K562 (cell line): Measurements from ENCODE around the gene PPP1R14B. TPM values are rescaled to one million over a fixed set of nuclear protein-coding genes. Genes with fewer than 3 reads are reported as not detected.

Experiments used
- CBFA2T2 ChIP-seq: fragments of 450-650 bp; conservative IDR thresholded peaks from 2 replicates; pipeline ENCODE4 v1.6.1; 2017; ENCODE audit warnings: mild to moderate bottlenecking
- COPS2 ChIP-seq: fragments of 450-650 bp; conservative IDR thresholded peaks from 2 replicates; pipeline ENCODE4 v1.6.1; 2016; ENCODE audit warnings: mild to moderate bottlenecking, moderate library complexity
- HDAC6 ChIP-seq: IDR thresholded peaks from 2 replicates; pipeline ENCODE4 v1.6.1; 2012; ENCODE audit warnings: low read depth, mild to moderate bottlenecking, control low read depth, inconsistent platforms, low read length, moderate library complexity
- KLF13 ChIP-seq: fragments of 450-650 bp; IDR thresholded peaks from 2 replicates; pipeline ENCODE4 v1.6.1; 2016; ENCODE audit warnings: missing genetic modification characterization, low read depth, mild to moderate bottlenecking, missing compliant biosample characterization, moderate library complexity, borderline replicate concordance
- RBM34 ChIP-seq: fragments of 200-400 bp; formaldehyde crosslinking; IDR thresholded peaks from 2 replicates; pipeline ENCODE4 v1.6.1; 2018; ENCODE audit warnings: low read length, borderline replicate concordance; ENCODE audit not compliant: insufficient read depth
- TAL1 ChIP-seq: fragments of 450-650 bp; IDR thresholded peaks from 2 replicates; pipeline ENCODE4 v1.6.1; 2016; ENCODE audit warnings: mild to moderate bottlenecking
- WHSC1 ChIP-seq: IDR thresholded peaks from one replicate; pipeline ENCODE4 v1.6.1; 2012; ENCODE audit warnings: low read length, control low read depth, inconsistent platforms
- ZNF121 ChIP-seq: sonication (generic); formaldehyde crosslinking; conservative IDR thresholded peaks from 2 replicates; pipeline ENCODE4 v1.8.0; 2022; ENCODE audit warnings: missing genetic modification reagents
- ZNF311 ChIP-seq: fragments of 250-450 bp; sonication (Bioruptor Pico); IDR thresholded peaks from 2 replicates; pipeline ENCODE4 v1.4.0; 2020; ENCODE audit warnings: mild to moderate bottlenecking, moderate library complexity
- ZNF830 ChIP-seq: fragments of 250-450 bp; sonication (Bioruptor Pico); IDR thresholded peaks from 2 replicates; pipeline ENCODE4 v1.5.0; 2021; ENCODE audit warnings: mild to moderate bottlenecking
- polyA plus RNA-seq, 8 experiments: library from polyadenylated mRNA; depleted of rRNA in 4 of 8; stranded (reverse) in 5 of 8; unstranded in 3 of 8; fragments of >200 nt; fragmentation: Nextera tagmentation in 2 of 8; fragmentation: Illumina TruSeq in 1 of 8; extraction: Ambion mirVana in 2 of 8; extraction: Trizol in 1 of 8; gene quantifications; 2 replicates each; pipeline versions ENCODE4 v1.2.1 to v1.2.3, GENCODE V29; 2011 to 2014; ENCODE audit warnings: inconsistent platforms in 1 of 8, missing spikeins in 1 of 8
- total RNA-seq, 7 experiments: library from RNA; depleted of rRNA in 6 of 7; stranded (reverse); fragments of >200 nt in 6 of 7; fragmentation: Illumina TruSeq in 2 of 7; extraction: Trizol in 2 of 7; gene quantifications; 2 replicates each; pipeline versions ENCODE4 v1.2.1 to v1.2.3, GENCODE V29; 2011 to 2021; ENCODE audit warnings: low replicate concordance in 1 of 7
- TF ChIP-seq, protein P1 (sequence below): fragments of 200-600 bp; sonication (generic); IDR thresholded peaks from one replicate; pipeline ENCODE4 v1.6.1; 2012; ENCODE audit warnings: mild to moderate bottlenecking, low read depth, low read length, inconsistent platforms
- TF ChIP-seq, protein P2 (sequence below): fragments of 250-450 bp; sonication (Bioruptor Pico); IDR thresholded peaks from 2 replicates; pipeline ENCODE4 v1.8.0; 2022; ENCODE audit warnings: inconsistent platforms
- TF ChIP-seq, protein P3 (sequence below), 2 experiments: fragments of 200-800 bp in 1 of 2; sonication (Bioruptor generic) in 1 of 2; sonication (generic) in 1 of 2; formaldehyde crosslinking in 1 of 2; IDR thresholded peaks in 1 of 2; conservative IDR thresholded peaks in 1 of 2; 2 replicates each; pipeline versions ENCODE4 v1.5.0 to v1.6.1; 2016 to 2020; ENCODE audit warnings: missing compliant biosample characterization in 1 of 2, missing genetic modification characterization in 1 of 2, missing genetic modification reagents in 1 of 2

PPP1R14B gene
- total and polyA plus RNA-seq, 9 of the 15 experiments (the other 6 are each of a cell fraction or from before 2014, with no cell fraction given): 7.7 to 566 (median 212) TPM

DNA sequence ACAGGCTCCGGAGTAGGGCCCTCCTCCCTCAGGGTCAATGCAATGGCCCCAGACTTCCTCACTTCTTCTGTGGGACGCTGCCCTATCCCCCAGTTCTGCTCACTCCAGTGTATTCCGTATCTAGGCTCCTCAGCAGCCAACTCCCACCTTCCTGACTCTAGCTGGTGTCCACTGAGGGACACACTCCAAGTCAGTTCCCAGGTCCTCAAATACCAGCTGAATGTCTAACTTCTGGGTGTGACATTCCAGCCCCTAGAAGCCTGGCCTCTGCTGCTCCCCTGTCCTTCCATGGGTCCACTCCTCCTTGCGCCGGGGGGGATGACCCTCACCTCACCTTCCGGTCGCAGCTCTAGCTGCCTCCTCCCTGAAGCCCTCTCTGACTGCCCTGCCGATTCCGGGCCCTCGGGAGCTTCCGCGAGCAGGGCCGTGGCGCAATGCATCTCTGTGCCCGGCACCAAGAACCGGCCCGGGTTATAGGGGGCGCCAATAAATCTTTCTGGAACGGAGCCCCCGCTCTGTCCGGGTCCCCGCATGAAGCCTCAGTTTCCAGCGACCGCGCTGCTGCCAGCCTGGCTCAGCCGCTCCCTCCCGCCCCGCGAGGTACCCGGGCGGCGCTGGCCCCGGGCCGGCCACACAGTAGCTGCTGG is 22.3 kb upstream of the PPP1R14B start (continued):
- TF ChIP-seq, protein P1, sequence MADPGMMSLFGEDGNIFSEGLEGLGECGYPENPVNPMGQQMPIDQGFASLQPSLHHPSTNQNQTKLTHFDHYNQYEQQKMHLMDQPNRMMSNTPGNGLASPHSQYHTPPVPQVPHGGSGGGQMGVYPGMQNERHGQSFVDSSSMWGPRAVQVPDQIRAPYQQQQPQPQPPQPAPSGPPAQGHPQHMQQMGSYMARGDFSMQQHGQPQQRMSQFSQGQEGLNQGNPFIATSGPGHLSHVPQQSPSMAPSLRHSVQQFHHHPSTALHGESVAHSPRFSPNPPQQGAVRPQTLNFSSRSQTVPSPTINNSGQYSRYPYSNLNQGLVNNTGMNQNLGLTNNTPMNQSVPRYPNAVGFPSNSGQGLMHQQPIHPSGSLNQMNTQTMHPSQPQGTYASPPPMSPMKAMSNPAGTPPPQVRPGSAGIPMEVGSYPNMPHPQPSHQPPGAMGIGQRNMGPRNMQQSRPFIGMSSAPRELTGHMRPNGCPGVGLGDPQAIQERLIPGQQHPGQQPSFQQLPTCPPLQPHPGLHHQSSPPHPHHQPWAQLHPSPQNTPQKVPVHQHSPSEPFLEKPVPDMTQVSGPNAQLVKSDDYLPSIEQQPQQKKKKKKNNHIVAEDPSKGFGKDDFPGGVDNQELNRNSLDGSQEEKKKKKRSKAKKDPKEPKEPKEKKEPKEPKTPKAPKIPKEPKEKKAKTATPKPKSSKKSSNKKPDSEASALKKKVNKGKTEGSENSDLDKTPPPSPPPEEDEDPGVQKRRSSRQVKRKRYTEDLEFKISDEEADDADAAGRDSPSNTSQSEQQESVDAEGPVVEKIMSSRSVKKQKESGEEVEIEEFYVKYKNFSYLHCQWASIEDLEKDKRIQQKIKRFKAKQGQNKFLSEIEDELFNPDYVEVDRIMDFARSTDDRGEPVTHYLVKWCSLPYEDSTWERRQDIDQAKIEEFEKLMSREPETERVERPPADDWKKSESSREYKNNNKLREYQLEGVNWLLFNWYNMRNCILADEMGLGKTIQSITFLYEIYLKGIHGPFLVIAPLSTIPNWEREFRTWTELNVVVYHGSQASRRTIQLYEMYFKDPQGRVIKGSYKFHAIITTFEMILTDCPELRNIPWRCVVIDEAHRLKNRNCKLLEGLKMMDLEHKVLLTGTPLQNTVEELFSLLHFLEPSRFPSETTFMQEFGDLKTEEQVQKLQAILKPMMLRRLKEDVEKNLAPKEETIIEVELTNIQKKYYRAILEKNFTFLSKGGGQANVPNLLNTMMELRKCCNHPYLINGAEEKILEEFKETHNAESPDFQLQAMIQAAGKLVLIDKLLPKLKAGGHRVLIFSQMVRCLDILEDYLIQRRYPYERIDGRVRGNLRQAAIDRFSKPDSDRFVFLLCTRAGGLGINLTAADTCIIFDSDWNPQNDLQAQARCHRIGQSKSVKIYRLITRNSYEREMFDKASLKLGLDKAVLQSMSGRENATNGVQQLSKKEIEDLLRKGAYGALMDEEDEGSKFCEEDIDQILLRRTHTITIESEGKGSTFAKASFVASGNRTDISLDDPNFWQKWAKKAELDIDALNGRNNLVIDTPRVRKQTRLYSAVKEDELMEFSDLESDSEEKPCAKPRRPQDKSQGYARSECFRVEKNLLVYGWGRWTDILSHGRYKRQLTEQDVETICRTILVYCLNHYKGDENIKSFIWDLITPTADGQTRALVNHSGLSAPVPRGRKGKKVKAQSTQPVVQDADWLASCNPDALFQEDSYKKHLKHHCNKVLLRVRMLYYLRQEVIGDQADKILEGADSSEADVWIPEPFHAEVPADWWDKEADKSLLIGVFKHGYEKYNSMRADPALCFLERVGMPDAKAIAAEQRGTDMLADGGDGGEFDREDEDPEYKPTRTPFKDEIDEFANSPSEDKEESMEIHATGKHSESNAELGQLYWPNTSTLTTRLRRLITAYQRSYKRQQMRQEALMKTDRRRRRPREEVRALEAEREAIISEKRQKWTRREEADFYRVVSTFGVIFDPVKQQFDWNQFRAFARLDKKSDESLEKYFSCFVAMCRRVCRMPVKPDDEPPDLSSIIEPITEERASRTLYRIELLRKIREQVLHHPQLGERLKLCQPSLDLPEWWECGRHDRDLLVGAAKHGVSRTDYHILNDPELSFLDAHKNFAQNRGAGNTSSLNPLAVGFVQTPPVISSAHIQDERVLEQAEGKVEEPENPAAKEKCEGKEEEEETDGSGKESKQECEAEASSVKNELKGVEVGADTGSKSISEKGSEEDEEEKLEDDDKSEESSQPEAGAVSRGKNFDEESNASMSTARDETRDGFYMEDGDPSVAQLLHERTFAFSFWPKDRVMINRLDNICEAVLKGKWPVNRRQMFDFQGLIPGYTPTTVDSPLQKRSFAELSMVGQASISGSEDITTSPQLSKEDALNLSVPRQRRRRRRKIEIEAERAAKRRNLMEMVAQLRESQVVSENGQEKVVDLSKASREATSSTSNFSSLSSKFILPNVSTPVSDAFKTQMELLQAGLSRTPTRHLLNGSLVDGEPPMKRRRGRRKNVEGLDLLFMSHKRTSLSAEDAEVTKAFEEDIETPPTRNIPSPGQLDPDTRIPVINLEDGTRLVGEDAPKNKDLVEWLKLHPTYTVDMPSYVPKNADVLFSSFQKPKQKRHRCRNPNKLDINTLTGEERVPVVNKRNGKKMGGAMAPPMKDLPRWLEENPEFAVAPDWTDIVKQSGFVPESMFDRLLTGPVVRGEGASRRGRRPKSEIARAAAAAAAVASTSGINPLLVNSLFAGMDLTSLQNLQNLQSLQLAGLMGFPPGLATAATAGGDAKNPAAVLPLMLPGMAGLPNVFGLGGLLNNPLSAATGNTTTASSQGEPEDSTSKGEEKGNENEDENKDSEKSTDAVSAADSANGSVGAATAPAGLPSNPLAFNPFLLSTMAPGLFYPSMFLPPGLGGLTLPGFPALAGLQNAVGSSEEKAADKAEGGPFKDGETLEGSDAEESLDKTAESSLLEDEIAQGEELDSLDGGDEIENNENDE: no peak
- TF ChIP-seq COPS2 (no peak), CBFA2T2 (no peak), WHSC1 (no peak), RBM34 (no peak), TAL1 (no peak), ZNF121 (CRISPR knock-in tag) (no peak), ZNF830 (CRISPR knock-in tag) (0 out of 2 replicates have a peak, but pooled peaks have one; percentile 18), KLF13 (tag) (no peak), HDAC6 (no peak), ZNF311 (no peak; the same call in 1 of the 2 replicates)
- TF ChIP-seq, protein P2, sequence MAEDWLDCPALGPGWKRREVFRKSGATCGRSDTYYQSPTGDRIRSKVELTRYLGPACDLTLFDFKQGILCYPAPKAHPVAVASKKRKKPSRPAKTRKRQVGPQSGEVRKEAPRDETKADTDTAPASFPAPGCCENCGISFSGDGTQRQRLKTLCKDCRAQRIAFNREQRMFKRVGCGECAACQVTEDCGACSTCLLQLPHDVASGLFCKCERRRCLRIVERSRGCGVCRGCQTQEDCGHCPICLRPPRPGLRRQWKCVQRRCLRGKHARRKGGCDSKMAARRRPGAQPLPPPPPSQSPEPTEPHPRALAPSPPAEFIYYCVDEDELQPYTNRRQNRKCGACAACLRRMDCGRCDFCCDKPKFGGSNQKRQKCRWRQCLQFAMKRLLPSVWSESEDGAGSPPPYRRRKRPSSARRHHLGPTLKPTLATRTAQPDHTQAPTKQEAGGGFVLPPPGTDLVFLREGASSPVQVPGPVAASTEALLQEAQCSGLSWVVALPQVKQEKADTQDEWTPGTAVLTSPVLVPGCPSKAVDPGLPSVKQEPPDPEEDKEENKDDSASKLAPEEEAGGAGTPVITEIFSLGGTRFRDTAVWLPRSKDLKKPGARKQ (CRISPR knock-in tag): no peak
- TF ChIP-seq, protein P3, sequence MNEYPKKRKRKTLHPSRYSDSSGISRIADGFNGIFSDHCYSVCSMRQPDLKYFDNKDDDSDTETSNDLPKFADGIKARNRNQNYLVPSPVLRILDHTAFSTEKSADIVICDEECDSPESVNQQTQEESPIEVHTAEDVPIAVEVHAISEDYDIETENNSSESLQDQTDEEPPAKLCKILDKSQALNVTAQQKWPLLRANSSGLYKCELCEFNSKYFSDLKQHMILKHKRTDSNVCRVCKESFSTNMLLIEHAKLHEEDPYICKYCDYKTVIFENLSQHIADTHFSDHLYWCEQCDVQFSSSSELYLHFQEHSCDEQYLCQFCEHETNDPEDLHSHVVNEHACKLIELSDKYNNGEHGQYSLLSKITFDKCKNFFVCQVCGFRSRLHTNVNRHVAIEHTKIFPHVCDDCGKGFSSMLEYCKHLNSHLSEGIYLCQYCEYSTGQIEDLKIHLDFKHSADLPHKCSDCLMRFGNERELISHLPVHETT (CRISPR knock-in tag; conservative IDR thresholded peaks at IDR 0.05 in 1 of 2, IDR thresholded peaks at IDR 0.05 in 1 of 2): peak in 1 of 2 experiments; percentile 64; a peak in 1 of 4 replicates
